Measurements from ENCODE around the gene WDFY3.

Gene WDFY3

GRCh38 chr4:84892950-84893349 is 73.5 kb downstream of the WDFY3 start:
- no peak for DNase-seq (ENCODE audit: low read depth in 1 of 2, low spot score in 1 of 2)
- Histone ChIP-seq H3K27me3 (ENCODE audit: insufficient read depth, poor library complexity, severe bottlenecking) (no peaks in the 10 kb centered on the region), H3K4me3 (replicated peaks; ENCODE audit: insufficient read depth, low read length) (no peak overlapping the region), H3K27ac (replicated peaks) (no peak overlapping the region)
- no peak for TF ChIP-seq POLR2AphosphoS5 (IDR thresholded peaks at IDR 0.05; ENCODE audit: low read depth)
- TF ChIP-seq CTCF (IDR thresholded peaks at IDR 0.05; ENCODE audit: insufficient read depth, low read length) = no peak
- no peak for TF ChIP-seq GABPA (IDR thresholded peaks at IDR 0.05; ENCODE audit: low read depth)
- no peak for TF ChIP-seq SPI1 (IDR thresholded peaks at IDR 0.05; ENCODE audit: borderline replicate concordance, low read depth)
- TF ChIP-seq, protein P1, sequence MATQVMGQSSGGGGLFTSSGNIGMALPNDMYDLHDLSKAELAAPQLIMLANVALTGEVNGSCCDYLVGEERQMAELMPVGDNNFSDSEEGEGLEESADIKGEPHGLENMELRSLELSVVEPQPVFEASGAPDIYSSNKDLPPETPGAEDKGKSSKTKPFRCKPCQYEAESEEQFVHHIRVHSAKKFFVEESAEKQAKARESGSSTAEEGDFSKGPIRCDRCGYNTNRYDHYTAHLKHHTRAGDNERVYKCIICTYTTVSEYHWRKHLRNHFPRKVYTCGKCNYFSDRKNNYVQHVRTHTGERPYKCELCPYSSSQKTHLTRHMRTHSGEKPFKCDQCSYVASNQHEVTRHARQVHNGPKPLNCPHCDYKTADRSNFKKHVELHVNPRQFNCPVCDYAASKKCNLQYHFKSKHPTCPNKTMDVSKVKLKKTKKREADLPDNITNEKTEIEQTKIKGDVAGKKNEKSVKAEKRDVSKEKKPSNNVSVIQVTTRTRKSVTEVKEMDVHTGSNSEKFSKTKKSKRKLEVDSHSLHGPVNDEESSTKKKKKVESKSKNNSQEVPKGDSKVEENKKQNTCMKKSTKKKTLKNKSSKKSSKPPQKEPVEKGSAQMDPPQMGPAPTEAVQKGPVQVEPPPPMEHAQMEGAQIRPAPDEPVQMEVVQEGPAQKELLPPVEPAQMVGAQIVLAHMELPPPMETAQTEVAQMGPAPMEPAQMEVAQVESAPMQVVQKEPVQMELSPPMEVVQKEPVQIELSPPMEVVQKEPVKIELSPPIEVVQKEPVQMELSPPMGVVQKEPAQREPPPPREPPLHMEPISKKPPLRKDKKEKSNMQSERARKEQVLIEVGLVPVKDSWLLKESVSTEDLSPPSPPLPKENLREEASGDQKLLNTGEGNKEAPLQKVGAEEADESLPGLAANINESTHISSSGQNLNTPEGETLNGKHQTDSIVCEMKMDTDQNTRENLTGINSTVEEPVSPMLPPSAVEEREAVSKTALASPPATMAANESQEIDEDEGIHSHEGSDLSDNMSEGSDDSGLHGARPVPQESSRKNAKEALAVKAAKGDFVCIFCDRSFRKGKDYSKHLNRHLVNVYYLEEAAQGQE (IDR thresholded peaks at IDR 0.05; ENCODE audit: insufficient replicate concordance, low read depth) = no peak

DNA sequence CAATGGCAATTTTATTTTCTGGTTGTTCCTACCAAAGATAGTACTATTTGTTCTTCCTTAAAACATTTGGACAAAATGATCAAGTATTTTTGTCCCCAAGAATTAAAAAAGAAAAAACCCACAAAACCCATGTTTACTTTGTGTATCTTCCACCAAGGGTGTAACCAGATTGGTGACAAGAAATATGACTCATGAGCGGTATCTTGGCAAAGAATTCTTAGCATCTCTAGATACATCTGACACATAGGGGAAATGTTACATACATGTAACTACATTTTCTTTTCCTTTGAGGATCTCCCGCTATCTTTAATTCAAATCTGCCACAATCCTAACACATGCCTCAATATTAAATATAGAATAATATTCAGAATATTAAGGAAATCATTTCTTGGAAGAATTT is 78.7 kb downstream of the WDFY3 start:
- Histone ChIP-seq H3K27ac (replicated peaks) (no peak overlapping the region), H3K27me3 (ENCODE audit: insufficient read depth, poor library complexity, severe bottlenecking) (no peaks in the 10 kb centered on the region), H3K4me3 (replicated peaks; ENCODE audit: insufficient read depth, low read length) (no peak overlapping the region)
- DNase-seq (ENCODE audit: low read depth in 1 of 2, low spot score in 1 of 2) = no peak
- TF ChIP-seq SPI1 (IDR thresholded peaks at IDR 0.05; ENCODE audit: borderline replicate concordance, low read depth) = no peak
- TF ChIP-seq, protein P1 (IDR thresholded peaks at IDR 0.05; ENCODE audit: insufficient replicate concordance, low read depth) = no peak
- no peak for TF ChIP-seq POLR2AphosphoS5 (IDR thresholded peaks at IDR 0.05; ENCODE audit: low read depth)
- no peak for TF ChIP-seq CTCF (IDR thresholded peaks at IDR 0.05; ENCODE audit: insufficient read depth, low read length)
- no peak for TF ChIP-seq GABPA (IDR thresholded peaks at IDR 0.05; ENCODE audit: low read depth)

GRCh38 chr4:84879651-84880200 is 86.8 kb downstream of the WDFY3 start:
- TF ChIP-seq CTCF (IDR thresholded peaks at IDR 0.05; ENCODE audit: insufficient read depth, low read length) (no peak), SPI1 (IDR thresholded peaks at IDR 0.05; ENCODE audit: borderline replicate concordance, low read depth) (no peak), POLR2AphosphoS5 (IDR thresholded peaks at IDR 0.05; ENCODE audit: low read depth) (no peak), GABPA (IDR thresholded peaks at IDR 0.05; ENCODE audit: low read depth) (no peak)
- TF ChIP-seq, protein P1 (IDR thresholded peaks at IDR 0.05; ENCODE audit: insufficient replicate concordance, low read depth) = no peak
- Histone ChIP-seq H3K27me3 (ENCODE audit: insufficient read depth, poor library complexity, severe bottlenecking) (no peaks in the 10 kb centered on the region), H3K27ac (replicated peaks) (no peak overlapping the region), H3K4me3 (replicated peaks; ENCODE audit: insufficient read depth, low read length) (no peak overlapping the region)
- no peak for DNase-seq (ENCODE audit: low read depth in 1 of 2, low spot score in 1 of 2)

Data from HL-60 (cell line).